KBM-7 (cell line): ENCODE results near the gene TRAF6.
"Not testable (repeated sequence)": the region's sequence is repeated elsewhere in the genome, so short reads cannot be mapped to it uniquely, and the experiment has no call there.

Source experiments
- DNase-seq: peaks from one replicate; pipeline ENCODE4 v3.0.0-alpha.2; 2015
- in situ Hi-C: fragments of 300-500 bp; cut with MboI; formaldehyde crosslinking; loops from 2 replicates; pipeline ENCODE4 v1.14.3; 2020; ENCODE audit warnings: low sequenced_read_pairs, low pct_unique_long_range_greater_than_20kb, mixed read lengths

The TRAF6 gene, protein sequence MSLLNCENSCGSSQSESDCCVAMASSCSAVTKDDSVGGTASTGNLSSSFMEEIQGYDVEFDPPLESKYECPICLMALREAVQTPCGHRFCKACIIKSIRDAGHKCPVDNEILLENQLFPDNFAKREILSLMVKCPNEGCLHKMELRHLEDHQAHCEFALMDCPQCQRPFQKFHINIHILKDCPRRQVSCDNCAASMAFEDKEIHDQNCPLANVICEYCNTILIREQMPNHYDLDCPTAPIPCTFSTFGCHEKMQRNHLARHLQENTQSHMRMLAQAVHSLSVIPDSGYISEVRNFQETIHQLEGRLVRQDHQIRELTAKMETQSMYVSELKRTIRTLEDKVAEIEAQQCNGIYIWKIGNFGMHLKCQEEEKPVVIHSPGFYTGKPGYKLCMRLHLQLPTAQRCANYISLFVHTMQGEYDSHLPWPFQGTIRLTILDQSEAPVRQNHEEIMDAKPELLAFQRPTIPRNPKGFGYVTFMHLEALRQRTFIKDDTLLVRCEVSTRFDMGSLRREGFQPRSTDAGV

DNA sequence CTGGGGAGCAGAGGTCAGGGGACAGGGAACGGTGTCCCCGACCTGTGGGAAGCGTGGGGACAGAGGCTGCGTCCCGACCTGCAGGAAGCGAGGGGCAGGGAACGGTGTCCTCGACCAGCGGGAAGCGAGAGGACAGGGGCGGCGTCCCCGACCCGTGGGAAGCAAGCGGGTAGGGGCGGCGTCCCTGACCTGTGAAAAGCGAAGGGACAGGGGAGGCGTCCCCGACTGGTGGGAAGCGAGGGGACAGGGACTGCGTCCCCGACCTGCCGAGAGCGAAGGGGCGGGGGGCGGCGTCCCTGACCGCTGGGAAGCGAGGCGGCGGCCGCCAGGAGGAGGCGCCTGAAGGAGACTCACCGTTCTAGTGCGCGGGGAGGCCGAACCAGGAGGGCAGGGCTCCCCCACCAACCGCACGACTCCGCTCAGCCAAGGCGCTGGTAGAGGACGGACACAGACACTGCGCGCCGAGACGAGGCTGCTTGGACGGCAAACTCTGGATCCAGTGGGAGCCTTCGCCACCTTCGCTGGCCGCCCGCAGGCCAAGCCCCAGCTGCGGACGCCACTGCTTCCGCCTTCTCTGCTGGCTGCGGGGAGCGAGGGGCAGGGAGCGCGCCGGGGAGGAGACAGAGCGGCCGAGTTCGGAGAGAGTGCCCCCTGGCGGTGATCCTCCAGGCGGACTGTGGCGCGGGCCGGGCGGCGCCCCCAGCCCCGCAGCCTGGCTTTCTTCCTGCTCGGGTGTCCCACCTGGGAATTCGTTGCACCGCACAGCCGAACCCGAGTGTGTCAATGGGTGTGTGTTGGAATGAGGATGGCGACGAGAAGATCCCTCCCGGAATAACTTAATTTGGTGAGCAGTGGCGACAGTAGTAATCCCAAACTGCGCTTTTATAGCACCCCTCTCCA is at the start of gene TRAF6:
Gene TRAF6, minus strand, starts transcription at position 579 of the 900 bp plus-strand sequence. CDS start 8,757 bp downstream, outside the sequence.
- DNase-seq = peak; percentile 90
- in situ Hi-C loops = no loop called here

DNA sequence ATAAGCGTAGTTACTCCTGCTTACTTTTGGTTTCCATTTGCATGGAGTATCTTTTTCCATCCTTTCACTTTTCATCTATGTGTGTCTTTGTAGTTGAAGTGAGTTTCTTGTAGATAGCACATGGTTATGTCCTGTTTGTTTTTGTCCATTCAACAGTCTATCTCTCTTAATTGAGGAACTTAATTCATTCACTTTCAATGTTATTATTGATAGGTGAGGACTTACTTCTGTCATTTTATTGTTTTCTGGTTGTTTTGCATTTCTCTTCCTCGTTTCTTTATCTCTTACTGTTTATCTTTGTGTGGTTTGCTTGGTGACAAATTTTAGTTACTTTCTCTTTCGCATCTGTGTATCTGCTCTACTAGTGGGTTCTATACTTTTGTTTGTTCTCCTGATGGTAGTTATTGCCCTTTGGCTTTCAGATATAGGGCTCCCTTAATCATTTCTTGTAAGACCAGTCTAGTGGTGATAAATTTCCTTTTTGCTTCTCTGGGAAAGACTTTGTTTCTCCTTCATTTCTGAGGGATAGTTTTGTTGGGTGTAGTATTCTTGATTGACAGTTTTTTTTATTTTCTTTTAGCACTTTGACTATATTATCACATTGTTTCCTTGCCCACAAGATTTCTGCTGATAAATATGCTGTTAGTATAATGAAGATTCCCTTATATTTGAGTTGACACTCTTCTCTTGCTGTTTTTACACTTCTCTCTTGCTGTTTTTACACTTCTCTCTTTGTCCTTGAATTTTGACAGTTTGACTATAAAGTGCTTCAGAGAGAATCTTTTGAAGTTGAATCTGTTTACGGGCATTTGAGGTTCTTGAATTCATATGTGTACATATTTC is 48.7 kb upstream of the TRAF6 start:
- in situ Hi-C loops = no loop called here
- no peak for DNase-seq

DNA sequence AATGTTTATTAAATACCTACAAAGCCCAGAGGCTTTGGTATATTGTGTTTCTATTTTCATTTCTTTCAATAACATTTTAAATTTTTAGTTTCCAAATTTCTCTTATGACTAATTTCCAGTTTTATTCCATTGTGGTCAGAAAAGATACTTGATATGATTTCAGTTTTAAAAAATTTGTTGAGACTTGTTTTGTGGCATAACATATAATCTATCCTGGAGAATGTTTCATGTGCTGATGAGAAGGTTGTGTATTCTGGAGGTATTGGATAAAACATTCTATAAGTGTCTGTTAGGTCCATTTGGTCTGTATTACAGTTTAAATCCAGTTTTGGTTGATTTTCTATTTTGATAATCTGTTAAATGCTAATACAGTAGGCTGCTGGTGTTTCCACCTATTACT is 47.9 kb upstream of the TRAF6 start:
- in situ Hi-C loops = no loop called here
- DNase-seq = no peak

DNA sequence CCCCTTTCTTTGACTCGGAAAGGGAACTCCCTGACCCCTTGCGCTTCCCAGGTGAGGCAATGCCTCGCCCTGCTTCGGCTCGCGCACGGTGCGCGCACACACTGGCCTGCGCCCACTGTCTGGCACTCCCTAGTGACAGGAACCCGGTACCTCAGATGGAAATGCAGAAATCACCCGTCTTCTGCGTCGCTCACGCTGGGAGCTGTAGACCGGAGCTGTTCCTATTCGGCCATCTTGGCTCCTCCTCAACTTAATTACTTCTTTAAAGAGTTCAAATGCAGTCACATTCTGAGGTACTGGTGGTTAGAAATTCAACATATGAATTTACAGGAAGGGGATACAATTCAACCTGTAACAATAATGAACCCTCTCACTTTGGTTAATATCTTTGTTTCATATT is 47.3 kb upstream of the TRAF6 start:
- DNase-seq, in situ Hi-C loops: not testable (repeated sequence)

DNA sequence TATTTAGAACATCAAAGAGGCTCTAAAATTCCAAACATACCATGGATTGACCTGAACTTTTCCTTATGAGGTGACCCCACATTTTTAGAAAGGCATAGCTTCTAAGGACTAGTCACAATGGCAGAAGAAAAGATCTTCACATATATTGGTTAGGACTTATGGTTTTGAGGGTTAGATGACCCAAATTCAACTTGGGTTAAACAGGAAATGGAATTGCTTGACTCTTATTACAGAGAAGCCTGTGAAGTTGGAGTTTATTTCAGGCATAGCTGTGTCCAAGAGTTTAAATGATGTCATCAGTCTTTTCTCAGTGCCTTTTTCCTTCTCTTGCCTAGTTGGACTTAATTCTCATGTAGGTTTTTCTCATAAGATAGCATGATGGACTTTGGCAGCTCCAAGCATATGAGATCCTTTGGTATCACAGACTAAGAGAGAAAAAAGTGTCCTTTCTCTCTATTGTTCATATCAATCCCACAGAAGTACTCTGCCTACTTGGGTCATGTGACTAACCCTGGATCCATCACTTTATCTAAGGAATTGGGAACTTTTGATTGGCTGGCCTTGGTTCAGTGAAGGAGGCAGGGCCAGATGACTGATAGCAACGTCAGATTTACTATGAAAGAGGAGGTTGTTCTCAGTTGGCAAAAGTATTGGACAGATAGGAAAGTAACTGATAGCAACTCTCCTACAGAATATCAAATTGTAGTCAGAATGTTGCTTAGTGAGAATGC is 40.5 kb upstream of the TRAF6 start:
- in situ Hi-C loops = no loop called here
- DNase-seq = no peak

DNA sequence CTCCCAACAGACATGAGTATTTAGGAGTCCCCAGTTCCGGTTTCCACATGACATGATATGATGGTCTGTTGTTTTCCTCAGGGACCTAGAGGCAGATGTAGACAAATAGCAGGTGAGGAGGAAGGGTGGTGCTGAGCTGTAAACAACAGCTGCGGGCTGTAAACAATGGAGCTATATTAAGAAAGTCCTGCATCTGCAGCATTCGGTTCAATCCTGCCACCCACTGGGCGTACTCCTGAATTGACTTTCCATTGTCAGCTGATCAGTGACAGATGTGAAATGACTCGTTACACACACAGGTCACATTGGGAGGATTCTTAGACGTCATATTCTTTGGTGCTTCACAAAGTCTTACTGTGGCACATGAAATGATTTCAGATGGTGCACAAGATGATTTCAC is 30.9 kb upstream of the TRAF6 start:
- DNase-seq = peak; percentile 33

DNA sequence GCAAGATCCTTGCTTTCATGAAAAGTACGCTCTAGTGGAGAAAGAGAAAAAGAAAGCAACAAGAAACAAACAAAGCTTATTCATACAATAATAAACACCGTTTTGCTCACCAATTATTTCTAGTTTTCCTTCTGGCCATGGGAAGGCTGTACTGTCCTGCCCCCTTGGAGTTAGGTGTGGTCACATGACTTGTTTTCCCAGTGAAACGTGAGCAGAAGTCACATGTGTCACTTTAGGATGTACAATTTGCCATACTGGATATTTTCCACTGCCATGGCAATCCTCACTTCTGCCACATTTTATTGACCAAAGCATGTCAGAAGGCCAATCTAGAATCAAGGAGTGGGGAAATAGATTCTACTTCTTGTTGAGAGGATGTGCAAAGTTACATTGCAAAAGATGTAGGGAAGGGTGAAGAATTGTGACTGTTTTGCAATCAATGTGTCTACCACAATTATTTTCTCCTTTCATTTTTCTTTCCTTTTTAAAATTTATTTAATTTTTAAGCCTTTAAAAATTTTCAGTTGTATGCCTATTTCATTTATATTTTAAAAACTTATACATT is 24.3 kb upstream of the TRAF6 start:
- in situ Hi-C loops = no loop called here
- DNase-seq = no peak

More for the DNA sequence above, 30.9 kb upstream of the TRAF6 start:
- in situ Hi-C loops = no loop called here

DNA sequence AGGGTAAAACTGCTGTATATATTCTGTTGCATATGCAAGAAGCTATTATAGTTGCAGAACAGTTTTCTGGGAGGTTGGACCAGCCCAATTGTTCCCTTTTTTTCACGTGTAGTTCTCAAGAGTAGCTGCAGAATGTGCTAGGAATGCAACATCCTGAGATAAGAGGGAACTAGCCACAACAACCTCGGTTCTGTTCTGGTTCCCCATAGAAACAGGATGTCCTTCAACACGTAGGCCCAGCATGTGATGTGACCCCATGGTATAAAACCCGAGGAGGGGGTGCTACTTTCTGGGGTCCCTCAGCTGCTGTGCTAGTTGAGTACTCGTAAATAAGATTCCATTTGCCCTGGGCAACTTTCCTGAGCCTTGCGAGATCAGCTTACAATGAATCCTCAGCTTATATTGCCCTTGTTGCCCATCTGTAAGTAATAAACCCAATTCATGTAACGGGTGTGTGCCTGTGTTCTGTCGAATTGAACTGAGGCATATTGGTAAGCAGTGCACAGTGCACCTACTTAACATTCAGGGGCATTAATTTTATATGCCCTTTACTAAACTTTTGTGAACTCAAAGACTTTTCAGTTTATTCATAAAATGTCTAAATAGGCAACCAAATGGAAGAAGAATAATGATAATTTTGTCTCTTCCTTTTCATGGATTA is 23.0 kb upstream of the TRAF6 start:
- in situ Hi-C loops = no loop called here
- DNase-seq = no peak

DNA sequence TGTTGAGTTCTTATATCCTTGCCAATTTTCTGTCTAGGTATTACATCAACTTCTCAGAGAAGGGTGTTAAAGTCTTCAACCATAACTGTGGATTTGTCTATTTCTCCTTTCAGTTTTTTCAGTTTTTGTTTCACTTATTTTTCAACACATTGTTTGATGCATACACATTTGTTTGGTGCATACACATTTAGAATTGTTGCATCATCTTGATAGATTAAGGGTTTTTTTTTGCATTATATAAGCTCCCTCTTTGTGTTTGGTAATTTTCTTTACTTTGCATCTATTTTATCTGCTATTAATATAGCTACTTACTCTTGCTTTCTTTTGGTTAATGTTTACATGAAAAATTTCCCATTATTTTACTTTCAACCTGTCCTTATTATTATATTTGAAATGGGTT is 20.8 kb upstream of the TRAF6 start:
- DNase-seq = no peak
- in situ Hi-C loops = no loop called here

DNA sequence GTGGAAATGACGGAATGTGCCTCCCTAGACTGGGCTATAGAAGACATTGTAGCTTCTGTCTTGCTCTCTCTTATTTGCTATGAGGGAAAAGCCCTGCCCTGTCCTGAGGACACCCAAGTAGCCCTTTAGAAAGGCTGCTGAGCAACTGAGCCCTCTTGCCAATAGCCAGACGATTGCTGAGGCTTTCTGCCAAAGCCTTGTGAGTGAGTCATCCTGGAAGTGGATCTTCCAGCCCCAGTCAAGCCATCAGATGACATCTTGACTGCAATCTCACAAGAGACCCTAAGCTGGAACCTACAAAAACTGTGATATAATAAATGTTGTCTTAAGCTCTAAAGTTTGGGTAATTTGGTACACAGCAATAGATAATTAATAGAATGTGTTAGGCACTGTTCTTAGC is 3.9 kb upstream of the TRAF6 start:
- in situ Hi-C loops = no loop called here

DNA sequence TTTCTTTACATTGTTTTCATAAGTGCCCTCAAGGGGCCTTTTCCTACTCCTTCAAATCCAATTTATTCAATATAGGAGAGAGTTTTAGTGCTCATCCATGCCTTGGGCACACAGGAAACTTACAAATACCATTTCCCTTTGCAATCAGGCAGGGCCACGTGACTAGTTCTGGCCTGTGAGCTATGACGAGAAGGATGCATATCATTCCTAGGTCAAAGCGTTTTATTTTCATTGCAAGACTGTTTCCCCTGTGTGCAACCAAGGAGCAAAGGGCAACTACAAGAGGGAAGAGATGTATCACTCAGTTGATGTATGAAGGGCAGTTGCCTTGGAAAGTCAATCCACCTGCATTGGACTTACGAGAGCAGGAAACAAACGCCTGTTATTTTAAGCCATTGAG is 1.9 kb upstream of the TRAF6 start:
- in situ Hi-C loops = no loop called here
- DNase-seq = no peak

More for the DNA sequence above, 3.9 kb upstream of the TRAF6 start:
- no peak for DNase-seq

DNA sequence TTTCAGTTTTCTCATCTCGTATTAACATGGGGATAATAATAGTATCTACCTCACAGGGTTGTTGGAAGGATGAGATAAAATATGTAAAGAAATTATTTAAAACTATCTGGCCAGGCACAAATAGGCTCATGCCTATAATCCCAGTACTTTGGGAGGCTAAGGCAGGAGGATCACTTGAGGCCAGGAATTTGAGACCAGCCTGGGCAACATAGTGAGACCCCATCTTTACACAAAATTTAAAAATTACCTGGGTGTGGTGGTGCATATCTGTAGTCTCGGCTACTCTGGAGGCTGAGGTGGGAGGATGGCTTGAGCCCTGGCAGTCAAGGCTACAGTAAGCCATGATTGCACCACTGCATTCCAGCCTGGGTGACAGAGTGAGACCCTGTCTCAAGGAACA is 990 bp upstream of the TRAF6 start:
- DNase-seq, in situ Hi-C loops: not testable (repeated sequence)

DNA sequence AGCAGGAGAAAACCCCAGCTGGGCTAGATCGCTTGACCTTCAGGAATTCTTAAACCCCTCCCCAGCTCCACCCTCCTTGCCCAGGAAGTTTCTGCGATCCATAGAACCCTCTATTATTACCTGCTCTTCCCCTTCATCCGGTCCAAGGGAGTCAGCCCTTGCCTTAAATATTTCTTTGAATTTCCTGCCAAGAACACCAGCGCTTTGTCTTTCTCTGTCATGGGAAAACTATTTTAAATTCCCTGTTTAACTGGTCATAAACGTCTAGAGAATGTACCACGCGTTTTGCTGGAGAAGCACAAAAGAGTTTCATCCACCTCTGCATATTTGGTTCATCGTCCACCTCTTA is 496 bp upstream of the TRAF6 start:
- in situ Hi-C loops = no loop called here
- DNase-seq = no peak

DNA sequence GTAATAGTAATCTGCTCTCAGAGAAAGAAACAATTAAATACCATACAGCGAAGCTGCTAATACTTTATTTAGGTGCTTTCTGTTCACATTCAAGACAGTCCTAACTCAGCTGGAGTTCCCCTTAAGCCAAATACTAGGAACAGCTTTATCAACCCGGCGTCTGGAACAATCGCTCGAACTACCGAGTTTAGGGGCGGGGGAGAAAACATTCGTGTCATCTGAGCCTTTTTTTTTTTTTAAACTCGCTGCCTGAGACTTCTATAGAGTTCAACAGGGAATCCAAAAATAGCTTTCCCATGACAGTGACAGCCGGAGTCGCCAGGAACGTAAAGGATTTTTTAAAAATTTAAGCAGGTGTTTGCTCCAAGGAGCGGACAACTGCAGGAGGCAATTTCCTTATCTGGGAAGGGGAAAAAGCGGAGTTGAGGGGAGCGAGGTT is 852 bp downstream of the TRAF6 start:
- peak; percentile 59 for DNase-seq
- in situ Hi-C loops = no loop called here

DNA sequence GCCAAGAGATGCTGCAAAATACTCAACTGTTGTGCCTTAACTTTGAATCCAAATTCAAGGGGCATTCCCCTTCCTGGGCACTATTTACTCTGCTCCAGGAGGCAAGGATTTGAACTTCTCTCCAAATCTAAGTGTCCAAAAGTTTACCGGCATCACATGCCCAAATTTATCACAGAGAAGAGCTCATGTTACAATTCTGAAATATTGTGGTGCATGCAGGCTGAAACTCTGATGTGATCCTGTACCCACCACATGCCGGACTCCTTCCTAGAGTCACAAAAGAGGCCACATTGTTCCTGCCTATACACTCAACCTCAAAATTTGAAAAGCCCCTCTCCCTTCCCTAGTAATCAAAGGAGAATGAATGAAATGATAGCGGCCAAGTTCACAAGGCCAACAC is 1.3 kb downstream of the TRAF6 start:
- in situ Hi-C loops = no loop called here
- no peak for DNase-seq

DNA sequence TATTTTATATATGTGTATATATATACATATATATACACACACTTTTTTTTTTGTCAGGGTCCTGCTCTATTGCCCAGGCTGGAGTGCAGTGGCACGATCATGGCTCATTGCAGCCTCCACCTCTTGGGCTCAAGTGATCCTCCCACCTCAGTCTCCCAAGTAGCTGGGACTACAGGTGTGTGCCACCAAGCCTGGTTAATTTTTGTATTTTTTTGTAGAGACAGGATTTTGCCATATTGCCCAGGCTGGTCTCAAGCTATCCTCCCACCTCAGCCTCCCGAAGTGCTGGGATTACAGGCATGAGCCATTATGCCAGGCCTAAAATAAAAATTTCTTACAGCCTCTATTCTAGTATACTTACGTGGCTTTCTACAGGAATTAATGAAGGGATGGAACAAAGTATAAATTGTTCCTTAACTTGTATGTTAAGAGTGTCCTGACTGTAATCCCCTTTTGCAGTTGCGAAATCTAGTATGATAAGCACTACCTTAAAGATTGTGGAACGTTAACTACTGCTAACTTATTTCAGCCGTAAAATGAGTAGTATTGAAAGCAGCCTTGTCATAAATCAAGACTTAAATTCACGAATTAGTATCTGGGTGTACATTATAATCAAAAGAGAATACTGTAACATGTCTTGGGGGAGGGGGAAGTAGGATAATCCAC is 2.1 kb downstream of the TRAF6 start:
- no peak for DNase-seq
- in situ Hi-C loops = no loop called here

DNA sequence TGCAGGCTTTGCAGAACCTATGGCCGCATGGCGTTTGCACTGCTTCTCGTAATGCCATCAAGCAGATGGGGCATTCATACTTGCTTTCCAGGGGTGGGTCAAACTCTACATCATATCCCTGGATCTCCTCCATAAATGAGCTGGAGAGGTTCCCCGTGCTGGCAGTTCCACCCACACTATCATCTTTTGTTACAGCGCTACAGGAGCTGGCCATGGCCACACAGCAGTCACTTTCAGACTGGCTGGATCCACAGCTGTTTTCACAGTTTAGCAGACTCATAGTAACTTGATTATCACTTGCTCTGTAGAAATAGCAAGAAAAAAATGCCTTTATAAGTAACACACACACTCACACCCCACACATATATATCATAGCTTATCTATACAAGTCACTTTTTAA is 8.8 kb downstream of the TRAF6 start:
- in situ Hi-C loops = no loop called here
- no peak for DNase-seq
